Measurements from ENCODE around the gene CASKIN1.
A peak's percentile ranks its signal among the peaks of the same experiment; 100 is the strongest.
"Not testable (repeated sequence)": the region's sequence is repeated elsewhere in the genome, so short reads cannot be mapped to it uniquely, and the experiment has no call there.

CASKIN1 gene

GRCh38 chr16:2206420-2206779 is 10.0 kb upstream of the CASKIN1 start:
- no peaks in the 10 kb centered on the region for H3K27me3 ChIP-seq (ENCODE audit: control insufficient read depth in 1 of 2, insufficient read depth in 2 of 2, low read length in 2 of 2)
- H3K9me3 ChIP-seq (ENCODE audit: low read length) = no peaks in the 10 kb centered on the region
- H3K9ac ChIP-seq (ENCODE audit: low read length) = peak overlapping the region; percentile 33
- H3K36me3 ChIP-seq (ENCODE audit: insufficient read depth, low read length) = peaks cover 19% of the 10 kb centered on the region
- peaks cover 11% of the 10 kb centered on the region for H3K4me1 ChIP-seq (ENCODE audit: insufficient read depth, low read length)
- peak overlapping the region; percentile 76 to 95 for H3K4me3 ChIP-seq (ENCODE audit: low read depth in 1 of 2, low read length in 2 of 2)
- no peak overlapping the region for H3K27ac ChIP-seq (ENCODE audit: low read depth, low read length)

- peak overlapping the region; percentile 76 to 95 for H3K4me3 ChIP-seq (ENCODE audit: low read depth in 1 of 2, low read length in 2 of 2)
- no peaks in the 10 kb centered on the region for H3K9me3 ChIP-seq (ENCODE audit: low read length)
- H3K4me1 ChIP-seq (ENCODE audit: insufficient read depth, low read length) = peaks cover 11% of the 10 kb centered on the region
- peak overlapping the region; percentile 33 for H3K9ac ChIP-seq (ENCODE audit: low read length)
- peaks cover 19% of the 10 kb centered on the region for H3K36me3 ChIP-seq (ENCODE audit: insufficient read depth, low read length)
- peak overlapping the region; percentile 93 for H3K27ac ChIP-seq (ENCODE audit: low read depth, low read length)
- H3K27me3 ChIP-seq (ENCODE audit: control insufficient read depth in 1 of 2, insufficient read depth in 2 of 2, low read length in 2 of 2) = no peaks in the 10 kb centered on the region
These were observed 9.5 kb upstream of the CASKIN1 start for GRCh38 chr16:2205967-2206313.

DNA sequence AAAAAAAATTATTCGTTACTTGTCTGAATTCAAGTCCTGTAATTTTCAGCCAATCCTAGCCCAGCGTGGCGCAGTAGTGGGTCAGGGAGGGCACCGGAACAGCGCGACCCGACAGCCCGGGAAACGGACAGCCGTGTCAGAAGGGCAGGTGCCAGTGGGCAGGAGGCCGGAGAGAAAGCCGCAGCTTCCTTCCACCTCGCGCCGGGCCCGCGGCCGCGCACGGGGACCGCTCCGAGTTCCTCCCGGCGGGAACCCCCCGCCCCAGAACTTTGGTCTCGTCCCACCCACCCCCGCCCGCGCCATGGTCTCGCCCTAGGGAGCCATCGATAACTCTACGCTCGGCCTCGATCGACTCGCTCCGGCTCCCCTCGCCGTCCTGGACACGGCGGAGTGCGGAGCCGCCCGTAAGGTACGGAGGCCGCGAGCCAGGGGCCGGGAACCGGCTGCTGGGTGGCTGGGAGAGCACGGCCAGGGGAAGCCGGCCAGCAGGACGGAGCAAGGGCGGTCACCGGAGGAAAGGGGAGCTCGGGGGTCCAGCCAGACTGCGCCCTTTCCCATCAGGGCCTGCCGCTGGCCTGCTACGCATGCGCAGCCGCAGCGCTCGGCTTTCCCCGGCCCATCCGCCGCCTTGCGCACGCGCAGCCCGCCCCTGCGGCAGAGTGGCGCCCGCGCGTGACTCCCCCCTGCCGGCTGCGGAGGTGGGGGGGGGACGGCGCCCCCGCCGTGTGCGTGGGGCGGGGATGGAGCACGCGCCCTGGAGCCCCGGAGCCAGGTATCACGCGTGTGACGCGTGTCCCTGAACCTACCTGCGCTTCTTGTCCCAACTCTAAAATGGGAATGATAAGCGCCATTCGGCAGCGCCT is 8.9 kb upstream of the CASKIN1 start, which contains the start of gene MLST8:
Gene MLST8 (plus strand): TSS at position 351 of the 863 bp plus-strand sequence. CDS start 632 bp downstream, outside the sequence.
- no peaks in the 10 kb centered on the region for H3K9me3 ChIP-seq (ENCODE audit: low read length)
- no peaks in the 10 kb centered on the region for H3K27me3 ChIP-seq (ENCODE audit: control insufficient read depth in 1 of 2, insufficient read depth in 2 of 2, low read length in 2 of 2)
- peak within 1 kb of the TSS; percentile 93 for H3K27ac ChIP-seq (ENCODE audit: low read depth, low read length)
- H3K36me3 ChIP-seq (ENCODE audit: insufficient read depth, low read length) = peaks cover 19% of the 10 kb centered on the region
- H3K4me3 ChIP-seq (ENCODE audit: low read depth in 1 of 2, low read length in 2 of 2) = peak within 1 kb of the TSS; percentile 76 to 95
- peaks cover 11% of the 10 kb centered on the region for H3K4me1 ChIP-seq (ENCODE audit: insufficient read depth, low read length)
- peak within 1 kb of the TSS; percentile 33 for H3K9ac ChIP-seq (ENCODE audit: low read length)

GRCh38 chr16:2204416-2205103 is 8.2 kb upstream of the CASKIN1 start:
- Histone ChIP-seq H3K4me1 (ENCODE audit: insufficient read depth, low read length) (peaks cover 11% of the 10 kb centered on the region), H3K9ac (ENCODE audit: low read length) (peak overlapping the region; percentile 4), H3K36me3 (ENCODE audit: insufficient read depth, low read length) (peaks cover 19% of the 10 kb centered on the region), H3K27ac (ENCODE audit: low read depth, low read length) (peak overlapping the region; percentile 93), H3K27me3 (ENCODE audit: control insufficient read depth in 1 of 2, insufficient read depth in 2 of 2, low read length in 2 of 2) (peaks cover 0 to 2% of the 10 kb centered on the region in 2 donors), H3K9me3 (ENCODE audit: low read length) (no peaks in the 10 kb centered on the region), H3K4me3 (ENCODE audit: low read depth in 1 of 2, low read length in 2 of 2) (peak overlapping the region; percentile 49 to 76)

GRCh38 chr16:2203119-2203688 is 6.8 kb upstream of the CASKIN1 start:
- not testable (repeated sequence) for H3K9me3 ChIP-seq (ENCODE audit: low read length); H3K9ac ChIP-seq (ENCODE audit: low read length); H3K27me3 ChIP-seq (ENCODE audit: control insufficient read depth in 1 of 2, insufficient read depth in 2 of 2, low read length in 2 of 2); H3K27ac ChIP-seq (ENCODE audit: low read depth, low read length); H3K4me3 ChIP-seq (ENCODE audit: low read depth in 1 of 2, low read length in 2 of 2); H3K36me3 ChIP-seq (ENCODE audit: insufficient read depth, low read length)
- H3K4me1 ChIP-seq (ENCODE audit: insufficient read depth, low read length) = peaks cover 11% of the 10 kb centered on the region

DNA sequence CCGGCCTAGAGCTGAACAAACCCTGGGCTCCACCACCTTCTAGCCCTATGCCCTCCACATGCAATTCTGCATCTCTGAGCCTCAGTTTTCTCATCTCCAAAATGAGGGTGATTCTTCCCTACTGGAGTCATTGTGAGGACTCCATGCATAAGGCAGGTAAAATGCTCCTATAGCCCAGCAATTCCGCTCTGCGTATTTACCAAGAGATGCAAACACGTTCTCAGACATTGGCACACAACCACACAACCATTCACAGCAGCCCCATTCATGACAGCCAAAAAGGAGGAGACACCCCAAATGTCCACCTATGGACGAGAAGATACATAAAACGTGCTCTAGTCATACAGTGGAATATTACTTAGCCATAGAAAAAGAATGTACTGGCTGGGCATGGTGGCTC is 3.9 kb upstream of the CASKIN1 start:
- no peaks in the 10 kb centered on the region for H3K36me3 ChIP-seq (ENCODE audit: insufficient read depth, low read length)
- no peak overlapping the region for H3K9ac ChIP-seq (ENCODE audit: low read length)
- no peak overlapping the region for H3K4me3 ChIP-seq (ENCODE audit: low read depth in 1 of 2, low read length in 2 of 2)
- H3K27me3 ChIP-seq (ENCODE audit: control insufficient read depth in 1 of 2, insufficient read depth in 2 of 2, low read length in 2 of 2) = peaks cover 11 to 28% of the 10 kb centered on the region in 2 donors
- H3K27ac ChIP-seq (ENCODE audit: low read depth, low read length) = no peak overlapping the region
- H3K9me3 ChIP-seq (ENCODE audit: low read length) = no peaks in the 10 kb centered on the region
- H3K4me1 ChIP-seq (ENCODE audit: insufficient read depth, low read length) = peaks cover 10% of the 10 kb centered on the region

DNA sequence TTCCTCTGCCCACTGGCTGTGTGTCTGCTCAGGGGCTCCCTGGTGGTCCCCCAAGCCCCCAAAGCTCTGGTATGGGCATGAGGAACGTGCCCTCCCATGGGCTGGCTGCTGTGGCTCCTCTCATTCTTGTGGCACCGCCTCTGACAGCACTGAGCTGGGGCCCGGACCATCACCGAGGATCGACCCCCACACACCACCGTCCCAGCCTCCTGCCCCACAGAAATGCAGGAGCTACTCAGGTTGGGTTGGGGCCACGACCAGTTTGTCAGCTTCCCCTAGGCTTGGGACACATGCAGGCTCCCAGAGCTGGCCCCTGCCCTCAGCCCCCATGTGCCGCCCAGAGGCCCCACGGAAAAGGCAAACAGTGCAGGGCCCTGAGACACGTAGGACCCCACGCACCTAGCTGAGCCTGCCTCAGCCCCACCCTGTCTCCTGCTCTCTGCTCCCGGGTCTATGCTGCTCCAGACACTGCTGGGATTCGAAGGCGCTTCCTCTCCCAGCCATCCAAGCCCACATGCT is 3.3 kb upstream of the CASKIN1 start:
- no peak overlapping the region for H3K4me3 ChIP-seq (ENCODE audit: low read depth in 1 of 2, low read length in 2 of 2)
- H3K27me3 ChIP-seq (ENCODE audit: control insufficient read depth in 1 of 2, insufficient read depth in 2 of 2, low read length in 2 of 2) = peaks cover 15 to 34% of the 10 kb centered on the region in 2 donors

GRCh38 chr16:2199095-2199494 is 2.7 kb upstream of the CASKIN1 start:
- H3K9me3 ChIP-seq (ENCODE audit: low read length) = no peaks in the 10 kb centered on the region
- H3K9ac ChIP-seq (ENCODE audit: low read length) = no peak overlapping the region
- H3K36me3 ChIP-seq (ENCODE audit: insufficient read depth, low read length) = no peaks in the 10 kb centered on the region
- peaks cover 15 to 40% of the 10 kb centered on the region in 2 donors for H3K27me3 ChIP-seq (ENCODE audit: control insufficient read depth in 1 of 2, insufficient read depth in 2 of 2, low read length in 2 of 2)
- peaks cover 5% of the 10 kb centered on the region for H3K4me1 ChIP-seq (ENCODE audit: insufficient read depth, low read length)
- H3K4me3 ChIP-seq (ENCODE audit: low read depth in 1 of 2, low read length in 2 of 2) = no peak overlapping the region
- H3K27ac ChIP-seq (ENCODE audit: low read depth, low read length) = no peak overlapping the region

More for the DNA sequence above, 3.3 kb upstream of the CASKIN1 start:
- Histone ChIP-seq H3K9ac (ENCODE audit: low read length) (no peak overlapping the region), H3K9me3 (ENCODE audit: low read length) (no peaks in the 10 kb centered on the region), H3K4me1 (ENCODE audit: insufficient read depth, low read length) (peaks cover 7% of the 10 kb centered on the region), H3K36me3 (ENCODE audit: insufficient read depth, low read length) (no peaks in the 10 kb centered on the region), H3K27ac (ENCODE audit: low read depth, low read length) (no peak overlapping the region)

DNA sequence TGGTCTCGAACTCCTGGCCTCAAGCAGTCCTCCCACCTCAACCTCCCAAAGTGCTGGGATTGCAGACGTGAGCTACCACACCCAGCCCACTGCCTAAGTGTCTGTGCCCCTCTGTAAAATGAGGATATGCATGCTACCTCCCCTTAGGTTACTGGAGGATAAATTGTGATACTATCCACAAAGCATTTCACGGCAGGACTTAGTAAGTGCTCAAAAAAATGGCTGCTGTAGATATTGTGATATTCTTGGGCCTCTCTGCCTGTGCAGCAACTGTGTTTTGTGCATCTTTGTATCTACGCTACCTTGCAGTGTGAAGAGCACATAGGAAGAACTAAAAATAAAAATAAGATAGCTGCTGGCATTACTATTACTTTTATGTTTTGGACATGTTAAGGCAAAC is 1.9 kb upstream of the CASKIN1 start:
- no peak overlapping the region for H3K4me3 ChIP-seq (ENCODE audit: low read depth in 1 of 2, low read length in 2 of 2)
- peaks cover 15 to 47% of the 10 kb centered on the region in 2 donors for H3K27me3 ChIP-seq (ENCODE audit: control insufficient read depth in 1 of 2, insufficient read depth in 2 of 2, low read length in 2 of 2)
- H3K4me1 ChIP-seq (ENCODE audit: insufficient read depth, low read length) = peaks cover 5% of the 10 kb centered on the region
- H3K9me3 ChIP-seq (ENCODE audit: low read length) = no peaks in the 10 kb centered on the region
- H3K36me3 ChIP-seq (ENCODE audit: insufficient read depth, low read length) = no peaks in the 10 kb centered on the region
- H3K9ac ChIP-seq (ENCODE audit: low read length) = no peak overlapping the region
- H3K27ac ChIP-seq (ENCODE audit: low read depth, low read length) = no peak overlapping the region

DNA sequence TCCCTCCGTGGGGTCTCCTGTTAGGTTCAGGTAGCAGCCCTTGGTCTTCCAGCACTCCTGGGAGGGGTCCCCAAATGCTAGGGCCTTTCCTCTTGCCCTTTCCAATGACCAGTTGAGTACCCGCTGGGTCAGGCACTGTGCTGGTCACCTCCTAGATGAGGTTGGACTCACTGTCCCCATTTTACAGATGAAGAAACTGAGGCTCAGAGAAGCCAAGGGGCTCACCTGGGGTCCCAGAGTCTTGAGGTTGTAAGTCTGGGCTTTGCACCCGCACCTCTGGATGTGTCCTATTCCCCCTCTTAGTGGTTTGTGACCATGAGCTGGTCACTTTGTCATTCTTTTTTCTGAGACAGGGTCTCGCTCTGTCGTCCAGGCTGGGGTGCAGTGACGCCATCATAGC is 1.4 kb upstream of the CASKIN1 start:
- Histone ChIP-seq H3K27ac (ENCODE audit: low read depth, low read length) (no peak overlapping the region), H3K36me3 (ENCODE audit: insufficient read depth, low read length) (no peaks in the 10 kb centered on the region), H3K27me3 (ENCODE audit: control insufficient read depth in 1 of 2, insufficient read depth in 2 of 2, low read length in 2 of 2) (peaks cover 15 to 47% of the 10 kb centered on the region in 2 donors), H3K4me3 (ENCODE audit: low read depth in 1 of 2, low read length in 2 of 2) (no peak overlapping the region), H3K9ac (ENCODE audit: low read length) (no peak overlapping the region), H3K9me3 (ENCODE audit: low read length) (no peaks in the 10 kb centered on the region), H3K4me1 (ENCODE audit: insufficient read depth, low read length) (peaks cover 5% of the 10 kb centered on the region)

DNA sequence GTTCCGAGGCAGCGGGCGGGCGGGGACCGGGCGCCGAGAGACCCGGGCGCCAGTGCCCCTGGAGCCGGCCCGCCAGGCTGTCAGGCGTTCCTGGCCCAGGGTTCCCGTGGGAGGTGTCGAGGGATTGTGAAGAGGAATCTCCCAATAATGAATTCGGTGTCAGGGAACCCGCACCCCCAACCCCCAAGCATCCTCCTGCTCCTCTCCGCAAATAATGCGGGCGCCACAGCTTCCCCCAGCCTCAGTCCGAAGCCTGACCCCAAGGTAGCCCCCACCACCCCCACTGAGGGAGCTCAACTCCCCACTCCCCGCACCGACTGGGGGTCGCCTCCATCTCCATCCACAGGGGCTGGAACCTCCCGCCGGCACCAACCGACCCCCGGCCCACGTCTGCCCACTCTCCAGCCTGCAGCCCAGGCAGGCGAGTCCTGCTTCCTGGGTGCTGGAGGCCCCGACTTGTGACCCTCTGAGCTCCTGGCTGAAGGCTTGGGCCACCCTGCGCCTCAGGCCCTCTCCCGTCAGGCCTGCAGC is 641 bp upstream of the CASKIN1 start:
- Histone ChIP-seq H3K27me3 (ENCODE audit: control insufficient read depth in 1 of 2, insufficient read depth in 2 of 2, low read length in 2 of 2) (peaks cover 15 to 47% of the 10 kb centered on the region in 2 donors), H3K4me1 (ENCODE audit: insufficient read depth, low read length) (peaks cover 5% of the 10 kb centered on the region), H3K4me3 (ENCODE audit: low read depth in 1 of 2, low read length in 2 of 2) (no peak overlapping the region), H3K9me3 (ENCODE audit: low read length) (no peaks in the 10 kb centered on the region), H3K36me3 (ENCODE audit: insufficient read depth, low read length) (no peaks in the 10 kb centered on the region), H3K9ac (ENCODE audit: low read length) (no peak overlapping the region), H3K27ac (ENCODE audit: low read depth, low read length) (no peak overlapping the region)
